Measurements from ENCODE around the gene PTPRQ. TPM values are rescaled to one million over a fixed set of nuclear protein-coding genes. Genes with fewer than 3 reads are reported as not detected.

Gene PTPRQ
- total and polyA plus RNA-seq, 2 of the 8 experiments (the other 6 are each of a cell fraction or from before 2014, with no cell fraction given) = not detected

DNA sequence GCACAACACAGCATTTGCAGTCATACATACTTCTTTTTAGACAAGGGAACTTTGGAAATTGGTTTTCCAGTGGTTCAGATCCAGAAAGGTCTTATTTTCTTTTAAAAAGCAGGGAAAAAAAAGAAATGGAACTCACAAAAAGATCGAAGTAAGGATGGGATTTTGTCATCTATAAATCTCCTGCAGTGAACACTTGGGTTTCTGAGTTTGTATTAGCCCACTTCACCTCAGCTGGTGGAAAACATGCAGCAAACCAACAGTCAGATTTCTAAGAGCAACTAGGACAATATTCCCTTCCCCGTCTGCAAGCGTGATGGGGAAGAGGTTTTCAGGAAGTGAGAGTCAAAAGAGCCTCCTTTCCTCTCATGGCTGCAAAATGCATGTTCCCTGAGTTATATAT is 277.3 kb downstream of the PTPRQ start:
- Histone ChIP-seq H3K9ac (replicated peaks in 1 of 4; ENCODE audit: extremely low read depth in 1 of 4, low read depth in 3 of 4, low read length in 3 of 4) (no peak overlapping the region), H2BK20ac (ENCODE audit: low read length) (no peak overlapping the region), H3K4me3 (ENCODE audit: extremely low read depth in 1 of 4, insufficient read depth in 2 of 4, low read depth in 3 of 4, low read length in 4 of 4) (no peak overlapping the region), H3K79me2 (ENCODE audit: control insufficient read depth in 1 of 2, insufficient read depth in 2 of 2, low read length in 2 of 2) (no peaks in the 10 kb centered on the region), H3K4ac (replicated peaks; ENCODE audit: insufficient read length, low read depth, low read length) (no peak overlapping the region), H4K8ac (ENCODE audit: extremely low read depth, insufficient read depth, low read length) (no peak overlapping the region), H3K18ac (ENCODE audit: extremely low read depth, low read length) (no peak overlapping the region), H3K27me3 (replicated peaks in 1 of 4; ENCODE audit: control insufficient read depth in 3 of 4, extremely low read depth in 1 of 4, insufficient read depth in 3 of 4, low read length in 3 of 4) (peaks cover 0 to 4% (median 3%) of the 10 kb centered on the region in 4 experiments; a peak in 5 of 7 replicates), H2BK5ac (ENCODE audit: low read depth, low read length) (no peak overlapping the region), H3K27ac (ENCODE audit: low read depth, low read length) (no peak overlapping the region), H3K79me1 (ENCODE audit: low read depth, low read length) (no peaks in the 10 kb centered on the region), H4K5ac (ENCODE audit: insufficient read length, low read depth, low read length) (no peak overlapping the region), H3K23me2 (ENCODE audit: low read depth, low read length) (no peaks in the 10 kb centered on the region), H2AK5ac (ENCODE audit: low read depth, low read length) (no peak overlapping the region), H2AFZ (ENCODE audit: low read length) (peak overlapping the region; percentile 61; the same call in 1 of the 2 replicates), H3K9me3 (ENCODE audit: insufficient read depth in 2 of 2, low read depth in 1 of 2, low read length in 1 of 2) (no peaks in the 10 kb centered on the region; a peak in 1 of 4 replicates), H4K20me1 (replicated peaks in 1 of 2; ENCODE audit: control insufficient read depth in 1 of 2, insufficient read depth in 2 of 2, low read length in 2 of 2) (no peaks in the 10 kb centered on the region), H3K36me3 (ENCODE audit: control insufficient read depth in 2 of 4, insufficient read depth in 4 of 4, low read length in 3 of 4) (no peaks in the 10 kb centered on the region), H2BK12ac (ENCODE audit: low read depth, low read length) (no peak overlapping the region), H2BK120ac (replicated peaks; ENCODE audit: low read depth, low read length) (no peak overlapping the region), H3K14ac (ENCODE audit: insufficient read length) (no peak overlapping the region), H3K56ac (replicated peaks; ENCODE audit: insufficient read length, low read depth, low read length) (no peak overlapping the region), H4K91ac (replicated peaks; ENCODE audit: insufficient read length, low read length) (no peak overlapping the region), H3K4me1 (replicated peaks in 1 of 4; ENCODE audit: control insufficient read depth in 3 of 4, insufficient read depth in 4 of 4, low read length in 3 of 4) (peaks cover 0 to 4% (median 2%) of the 10 kb centered on the region in 4 experiments; a peak in 4 of 7 replicates), H3K23ac (ENCODE audit: insufficient read length) (no peak overlapping the region), H2BK15ac (ENCODE audit: low read length) (no peak overlapping the region), H3K4me2 (ENCODE audit: insufficient read depth in 1 of 2, low read depth in 2 of 2, low read length in 2 of 2) (no peak overlapping the region)
- 81% methylated on average over 3 of the region's 3 CpGs; no CpG with 5 or more reads in 1 of the 2 experiments for WGBS, 2 experiments (ENCODE audit: extremely low coverage in 1 of 2, insufficient coverage in 1 of 2, insufficient read length in 1 of 2, insufficient replicate concordance in 2 of 2, low coverage in 1 of 2, low lambda C conversion rate in 2 of 2, missing lambda C conversion rate in 1 of 2)
- no peak for DNase-seq (ENCODE audit: low read depth in 1 of 2, low spot score in 2 of 2)
- ChIA-PET CTCF (ENCODE audit: partially characterized antibody) (no interaction called here), POLR2A (ENCODE audit: partially characterized antibody) (no interaction called here)
- no peak for FAIRE-seq
- TF ChIP-seq JUND (IDR thresholded peaks at IDR 0.05; ENCODE audit: low read length) (no peak), EP300 (IDR thresholded peaks at IDR 0.05; ENCODE audit: borderline replicate concordance in 1 of 2, low read depth in 2 of 2, low read length in 2 of 2) (no peak), BCL11A (IDR thresholded peaks at IDR 0.05; ENCODE audit: low read depth in 2 of 2, low read length in 2 of 2) (no peak), GABPA (IDR thresholded peaks at IDR 0.05; ENCODE audit: borderline replicate concordance, insufficient read depth, low read length) (no peak), BACH1 (IDR thresholded peaks at IDR 0.05; ENCODE audit: low read length) (no peak), POLR2AphosphoS5 (IDR thresholded peaks at IDR 0.05; ENCODE audit: low read depth, low read length) (no peak), CEBPB (IDR thresholded peaks at IDR 0.05; ENCODE audit: low read depth, low read length) (no peak), SP1 (IDR thresholded peaks at IDR 0.05; ENCODE audit: low read depth, low read length) (no peak), SRF (IDR thresholded peaks at IDR 0.05; ENCODE audit: low read depth, low read length) (no peak), TAF7 (optimal IDR thresholded peaks at IDR 0.05; ENCODE audit: borderline replicate concordance, low read depth, low read length) (no peak), KDM1A (IDR thresholded peaks at IDR 0.05; ENCODE audit: borderline replicate concordance, low read length) (no peak), NRF1 (IDR thresholded peaks at IDR 0.05; ENCODE audit: low read depth, low read length) (no peak)
- TF ChIP-seq, protein P1, sequence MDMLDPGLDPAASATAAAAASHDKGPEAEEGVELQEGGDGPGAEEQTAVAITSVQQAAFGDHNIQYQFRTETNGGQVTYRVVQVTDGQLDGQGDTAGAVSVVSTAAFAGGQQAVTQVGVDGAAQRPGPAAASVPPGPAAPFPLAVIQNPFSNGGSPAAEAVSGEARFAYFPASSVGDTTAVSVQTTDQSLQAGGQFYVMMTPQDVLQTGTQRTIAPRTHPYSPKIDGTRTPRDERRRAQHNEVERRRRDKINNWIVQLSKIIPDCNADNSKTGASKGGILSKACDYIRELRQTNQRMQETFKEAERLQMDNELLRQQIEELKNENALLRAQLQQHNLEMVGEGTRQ (IDR thresholded peaks at IDR 0.05; ENCODE audit: low read length) = no peak
- TF ChIP-seq, protein P2, sequence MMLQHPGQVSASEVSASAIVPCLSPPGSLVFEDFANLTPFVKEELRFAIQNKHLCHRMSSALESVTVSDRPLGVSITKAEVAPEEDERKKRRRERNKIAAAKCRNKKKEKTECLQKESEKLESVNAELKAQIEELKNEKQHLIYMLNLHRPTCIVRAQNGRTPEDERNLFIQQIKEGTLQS (IDR thresholded peaks at IDR 0.05; ENCODE audit: insufficient read depth, low read depth, low read length) = no peak

All from H1 (cell line).